ENCODE data around the gene NDE1. TPM values are rescaled to one million over a fixed set of nuclear protein-coding genes. Genes with fewer than 3 reads are reported as not detected.

The NDE1 gene
- total and polyA plus RNA-seq, 9 of the 15 experiments (the other 6 are each of a cell fraction or from before 2014, with no cell fraction given) = 3.1 to 59.9 (median 30.0) TPM

- Histone ChIP-seq H3K4me1 (replicated peaks in 1 of 2; ENCODE audit: control insufficient read depth in 2 of 2, insufficient read depth in 2 of 2, low read length in 2 of 2) (no peaks in the 10 kb centered on the region), H3K9ac (ENCODE audit: insufficient read depth in 1 of 2, low read depth in 2 of 2, low read length in 2 of 2) (no peak overlapping the region), H3K36me3 (ENCODE audit: control insufficient read depth, insufficient read depth, low read length) (peaks cover 89% of the 10 kb centered on the region), H3K4me2 (ENCODE audit: insufficient read depth, low read length) (no peak overlapping the region), H3K27me3 (ENCODE audit: control insufficient read depth in 2 of 2, insufficient read depth in 2 of 2, low read length in 2 of 2) (no peaks in the 10 kb centered on the region), H3K9me1 (ENCODE audit: control insufficient read depth, insufficient read depth, low read length) (no peaks in the 10 kb centered on the region), H3K4me3 (no peak overlapping the region), H3K79me2 (ENCODE audit: control insufficient read depth, insufficient read depth, low read length) (no peaks in the 10 kb centered on the region), H2AFZ (ENCODE audit: low read depth, low read length) (no peak overlapping the region), H4K20me1 (replicated peaks; ENCODE audit: control insufficient read depth, insufficient read depth, low read length) (no peaks in the 10 kb centered on the region), H3K27ac (ENCODE audit: extremely low read depth, low read depth, low read length) (no peak overlapping the region), H3K9me3 (replicated peaks; ENCODE audit: control insufficient read depth, insufficient read depth, low read depth, low read length) (no peaks in the 10 kb centered on the region)
- ChIA-PET CTCF (ENCODE audit: low intra/inter-chr PET ratio) (interaction anchor here (0.6 kb wide), 1 partner anchor 22 kb away, joined by 3 read pairs; no protein-coding TSS in a partner anchor), POLR2A (interaction anchor here (1.1 to 1.3 kb wide), 2 partner anchors 9 to 14 kb away, joined by 3 read pairs; no protein-coding TSS in a partner anchor)
- in situ Hi-C loops (cut with MboI) (no loop called here), intact Hi-C loops (cut with micrococcal nuclease) (no loop called here)
- FAIRE-seq = no peak
- no peak for DNase-seq (ENCODE audit: extremely low read depth in 1 of 4, low spot score in 3 of 4)
- no peak for ATAC-seq
- WGBS (ENCODE audit: insufficient coverage, low coverage, missing lambda C conversion rate) = 55% methylated on average over 6 of the region's 6 CpGs
- BruUV-seq (replicated peaks) = no TSS peak
- TF ChIP-seq ZNF311 (CRISPR knock-in tag; IDR thresholded peaks at IDR 0.05) (no peak), ZNF639 (CRISPR knock-in tag; conservative IDR thresholded peaks at IDR 0.05 in 1 of 2, IDR thresholded peaks at IDR 0.05 in 1 of 2) (no peak), FOXA1 (IDR thresholded peaks at IDR 0.05; ENCODE audit: borderline replicate concordance) (no peak), CCAR2 (IDR thresholded peaks at IDR 0.05; ENCODE audit: low read depth, low read length) (no peak), NRF1 (conservative IDR thresholded peaks at IDR 0.05 in 1 of 2, IDR thresholded peaks at IDR 0.05 in 1 of 2) (no peak), ZNF695 (CRISPR knock-in tag; IDR thresholded peaks at IDR 0.05) (no peak), NFATC3 (IDR thresholded peaks at IDR 0.05) (no peak), ZNF449 (CRISPR knock-in tag; IDR thresholded peaks at IDR 0.05) (no peak), FOXO4 (CRISPR knock-in tag; IDR thresholded peaks at IDR 0.05) (no peak), ZNF778 (CRISPR knock-in tag; IDR thresholded peaks at IDR 0.05) (no peak), SREBF2 (CRISPR knock-in tag; IDR thresholded peaks at IDR 0.05) (no peak), GABPB1 (CRISPR knock-in tag; IDR thresholded peaks at IDR 0.05) (no peak), CREB3L1 (IDR thresholded peaks at IDR 0.05; ENCODE audit: borderline replicate concordance, low read depth) (no peak)
- TF ChIP-seq, protein P1, sequence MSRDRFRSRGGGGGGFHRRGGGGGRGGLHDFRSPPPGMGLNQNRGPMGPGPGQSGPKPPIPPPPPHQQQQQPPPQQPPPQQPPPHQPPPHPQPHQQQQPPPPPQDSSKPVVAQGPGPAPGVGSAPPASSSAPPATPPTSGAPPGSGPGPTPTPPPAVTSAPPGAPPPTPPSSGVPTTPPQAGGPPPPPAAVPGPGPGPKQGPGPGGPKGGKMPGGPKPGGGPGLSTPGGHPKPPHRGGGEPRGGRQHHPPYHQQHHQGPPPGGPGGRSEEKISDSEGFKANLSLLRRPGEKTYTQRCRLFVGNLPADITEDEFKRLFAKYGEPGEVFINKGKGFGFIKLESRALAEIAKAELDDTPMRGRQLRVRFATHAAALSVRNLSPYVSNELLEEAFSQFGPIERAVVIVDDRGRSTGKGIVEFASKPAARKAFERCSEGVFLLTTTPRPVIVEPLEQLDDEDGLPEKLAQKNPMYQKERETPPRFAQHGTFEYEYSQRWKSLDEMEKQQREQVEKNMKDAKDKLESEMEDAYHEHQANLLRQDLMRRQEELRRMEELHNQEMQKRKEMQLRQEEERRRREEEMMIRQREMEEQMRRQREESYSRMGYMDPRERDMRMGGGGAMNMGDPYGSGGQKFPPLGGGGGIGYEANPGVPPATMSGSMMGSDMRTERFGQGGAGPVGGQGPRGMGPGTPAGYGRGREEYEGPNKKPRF (IDR thresholded peaks at IDR 0.05; ENCODE audit: low read depth, low read length) = no peak
Measured at GRCh38 chr16:15620611-15621195, 29.3 kb upstream of the NDE1 start.
